ENCODE measurements around the gene TRIO.

TRIO gene

GRCh38 chr5:14225173-14225834 lies 82.2 kb downstream of the TRIO start:
- H3K27me3 ChIP-seq (ENCODE audit: insufficient read depth, low read length, poor library complexity) = no peaks in the 10 kb centered on the region
- H4K20me1 ChIP-seq (ENCODE audit: insufficient read depth, low read length) = no peaks in the 10 kb centered on the region
- TF ChIP-seq CTCF (IDR thresholded peaks at IDR 0.05; ENCODE audit: borderline replicate concordance, extremely low read depth, low read length, poor library complexity, severe bottlenecking) (no peak), EZH2 (IDR thresholded peaks at IDR 0.05; ENCODE audit: borderline replicate concordance, low read depth, low read length, severe bottlenecking) (no peak)
- no peak overlapping the region for H3K27ac ChIP-seq (ENCODE audit: low read length)
- no peaks in the 10 kb centered on the region for H3K9me3 ChIP-seq (ENCODE audit: insufficient read depth, low read length, severe bottlenecking)
- no peak overlapping the region for H3K4me3 ChIP-seq (ENCODE audit: low read depth in 1 of 2, low read length in 2 of 2)
- no peak overlapping the region for H3K4me2 ChIP-seq (ENCODE audit: insufficient read depth, low read length)
- H3K4me1 ChIP-seq (ENCODE audit: insufficient read depth, low read length) = no peaks in the 10 kb centered on the region
- DNase-seq = no peak
- H3K79me2 ChIP-seq (ENCODE audit: insufficient read depth, low read length) = no peaks in the 10 kb centered on the region
- no peak overlapping the region for H3K9ac ChIP-seq (ENCODE audit: low read depth, low read length)
- H3K36me3 ChIP-seq (ENCODE audit: insufficient read depth, low read length) = no peaks in the 10 kb centered on the region
- no peak overlapping the region for H2AFZ ChIP-seq (ENCODE audit: low read depth, low read length)
- no peak for ATAC-seq (ENCODE audit: insufficient read depth, low read depth)

DNA sequence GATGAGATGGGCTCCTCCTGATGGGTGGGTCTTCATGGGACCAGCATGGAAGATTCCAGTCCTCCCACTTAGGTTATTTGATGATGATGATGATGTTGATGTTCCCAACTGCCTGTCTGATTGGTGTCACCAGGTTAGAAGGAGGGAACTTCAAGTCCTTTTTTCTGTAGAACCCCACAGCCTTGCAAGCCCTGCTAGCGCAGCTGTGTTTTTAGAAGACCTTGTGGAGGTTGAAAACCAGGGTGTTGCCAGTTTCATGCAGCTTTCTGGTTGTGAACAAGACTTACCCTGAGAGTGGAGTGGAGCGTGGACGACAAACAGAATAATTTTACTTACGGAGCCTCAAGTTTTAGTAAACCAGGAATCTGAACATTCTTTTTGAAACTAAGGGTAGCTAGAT lies 83.0 kb downstream of the TRIO start:
- TF ChIP-seq CTCF (IDR thresholded peaks at IDR 0.05; ENCODE audit: borderline replicate concordance, extremely low read depth, low read length, poor library complexity, severe bottlenecking) (no peak), EZH2 (IDR thresholded peaks at IDR 0.05; ENCODE audit: borderline replicate concordance, low read depth, low read length, severe bottlenecking) (no peak)
- H3K4me2 ChIP-seq (ENCODE audit: insufficient read depth, low read length) = no peak overlapping the region
- H3K36me3 ChIP-seq (ENCODE audit: insufficient read depth, low read length) = no peaks in the 10 kb centered on the region
- H4K20me1 ChIP-seq (ENCODE audit: insufficient read depth, low read length) = no peaks in the 10 kb centered on the region
- DNase-seq = no peak
- no peak overlapping the region for H3K9ac ChIP-seq (ENCODE audit: low read depth, low read length)
- H3K79me2 ChIP-seq (ENCODE audit: insufficient read depth, low read length) = no peaks in the 10 kb centered on the region
- no peak for ATAC-seq (ENCODE audit: insufficient read depth, low read depth)
- no peaks in the 10 kb centered on the region for H3K4me1 ChIP-seq (ENCODE audit: insufficient read depth, low read length)
- no peak overlapping the region for H2AFZ ChIP-seq (ENCODE audit: low read depth, low read length)
- H3K27ac ChIP-seq (ENCODE audit: low read length) = no peak overlapping the region
- H3K27me3 ChIP-seq (ENCODE audit: insufficient read depth, low read length, poor library complexity) = no peaks in the 10 kb centered on the region
- H3K4me3 ChIP-seq (ENCODE audit: low read depth in 1 of 2, low read length in 2 of 2) = no peak overlapping the region
- H3K9me3 ChIP-seq (ENCODE audit: insufficient read depth, low read length, severe bottlenecking) = no peaks in the 10 kb centered on the region

- Histone ChIP-seq H3K27ac (ENCODE audit: low read length) (no peak overlapping the region), H4K20me1 (ENCODE audit: insufficient read depth, low read length) (no peaks in the 10 kb centered on the region), H3K9ac (ENCODE audit: low read depth, low read length) (no peak overlapping the region), H3K4me1 (ENCODE audit: insufficient read depth, low read length) (no peaks in the 10 kb centered on the region), H3K4me3 (ENCODE audit: low read depth in 1 of 2, low read length in 2 of 2) (no peak overlapping the region), H3K36me3 (ENCODE audit: insufficient read depth, low read length) (no peaks in the 10 kb centered on the region), H3K9me3 (ENCODE audit: insufficient read depth, low read length, severe bottlenecking) (no peaks in the 10 kb centered on the region), H3K27me3 (ENCODE audit: insufficient read depth, low read length, poor library complexity) (no peaks in the 10 kb centered on the region), H3K4me2 (ENCODE audit: insufficient read depth, low read length) (no peak overlapping the region), H2AFZ (ENCODE audit: low read depth, low read length) (no peak overlapping the region), H3K79me2 (ENCODE audit: insufficient read depth, low read length) (no peaks in the 10 kb centered on the region)
- no peak for ATAC-seq (ENCODE audit: insufficient read depth, low read depth)
- no peak for DNase-seq
- TF ChIP-seq CTCF (IDR thresholded peaks at IDR 0.05; ENCODE audit: borderline replicate concordance, extremely low read depth, low read length, poor library complexity, severe bottlenecking) (no peak), EZH2 (IDR thresholded peaks at IDR 0.05; ENCODE audit: borderline replicate concordance, low read depth, low read length, severe bottlenecking) (no peak)
Observed at GRCh38 chr5:14226554-14226953, 83.4 kb downstream of the TRIO start.
